Measurements from ENCODE around the gene SCYGR3. TPM values are rescaled to one million over a fixed set of nuclear protein-coding genes. Genes with fewer than 3 reads are reported as not detected.

The SCYGR3 gene
- total RNA-seq, 1 donor from 2014 or later = not detected

GRCh38 chr2:227566012-227566411, 48.6 kb downstream of the SCYGR3 start:
- intact Hi-C loops (cut with micrococcal nuclease) = no loop called here
- no peak for DNase-seq
- Histone ChIP-seq H3K27me3 (ENCODE audit: low read depth) (no peaks in the 10 kb centered on the region), H3K4me3 (no peak overlapping the region), H3K4me1 (no peaks in the 10 kb centered on the region), H3K36me3 (no peaks in the 10 kb centered on the region), H3K9me3 (replicated peaks) (no peaks in the 10 kb centered on the region), H3K27ac (replicated peaks) (no peak overlapping the region)
- TF ChIP-seq CTCF (IDR thresholded peaks at IDR 0.05; ENCODE audit: borderline replicate concordance) = no peak

GRCh38 chr2:227565080-227565479, 49.6 kb downstream of the SCYGR3 start:
- no peak for DNase-seq
- Histone ChIP-seq H3K9me3 (replicated peaks) (no peaks in the 10 kb centered on the region), H3K4me3 (no peak overlapping the region), H3K4me1 (no peaks in the 10 kb centered on the region), H3K36me3 (no peaks in the 10 kb centered on the region), H3K27me3 (ENCODE audit: low read depth) (no peaks in the 10 kb centered on the region), H3K27ac (replicated peaks) (no peak overlapping the region)
- intact Hi-C loops (cut with micrococcal nuclease) = no loop called here
- no peak for TF ChIP-seq CTCF (IDR thresholded peaks at IDR 0.05; ENCODE audit: borderline replicate concordance)

Other genes with a start within 250 kb of the SCYGR3 start
- gene TM4SF20, start 235.5 kb downstream of the SCYGR3 start, total RNA-seq = not detected
- gene SCYGR1, start 226.9 kb downstream of the SCYGR3 start, total RNA-seq = not detected
- 50.4 TPM for gene AGFG1, start 142.7 kb downstream of the SCYGR3 start, total RNA-seq
- not detected for gene SCYGR2, start 15.9 kb downstream of the SCYGR3 start, total RNA-seq
- not detected for gene SCYGR4, start 2.7 kb upstream of the SCYGR3 start, total RNA-seq
- gene SCYGR5, start 52.0 kb upstream of the SCYGR3 start, total RNA-seq = not detected
- gene SLC19A3, start 103.2 kb upstream of the SCYGR3 start, total RNA-seq = 0.74 TPM
- gene SCYGR6, start 109.9 kb upstream of the SCYGR3 start, total RNA-seq = not detected
- gene SCYGR7, start 113.5 kb upstream of the SCYGR3 start, total RNA-seq = not detected
- gene SCYGR8, start 131.1 kb upstream of the SCYGR3 start, total RNA-seq = not detected
- gene CCL20, start 199.0 kb upstream of the SCYGR3 start, total RNA-seq = not detected

All from left ventricle myocardium inferior (tissue), 1 donor.